Ramos (cell line): ENCODE data around the gene SOX13.

ENCODE experiments used
- in situ Hi-C: fragments of 300-500 bp; cut with MboI; formaldehyde crosslinking; loops from one replicate; pipeline ENCODE4 v1.14.3; 2022; ENCODE audit warnings: low sequenced_read_pairs; ENCODE audit not compliant: unreplicated experiment

Gene SOX13

DNA sequence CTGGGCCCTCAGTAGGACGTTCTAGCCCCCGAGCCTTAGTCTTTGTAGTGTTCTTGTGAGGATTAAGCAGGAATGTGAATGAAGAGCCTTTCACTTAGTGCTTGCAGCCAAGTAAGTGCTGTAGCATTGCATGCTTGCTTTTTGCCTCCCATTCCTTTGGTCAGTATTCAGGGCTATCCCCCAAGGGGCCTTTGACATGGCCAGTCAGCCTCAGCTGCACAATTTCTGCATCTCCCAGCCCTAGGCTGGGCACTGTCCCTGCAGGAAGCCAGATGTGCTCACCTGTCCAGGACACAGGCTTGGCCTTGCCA, 30.5 kb downstream of the SOX13 start:
- in situ Hi-C loops: no loop called here

DNA sequence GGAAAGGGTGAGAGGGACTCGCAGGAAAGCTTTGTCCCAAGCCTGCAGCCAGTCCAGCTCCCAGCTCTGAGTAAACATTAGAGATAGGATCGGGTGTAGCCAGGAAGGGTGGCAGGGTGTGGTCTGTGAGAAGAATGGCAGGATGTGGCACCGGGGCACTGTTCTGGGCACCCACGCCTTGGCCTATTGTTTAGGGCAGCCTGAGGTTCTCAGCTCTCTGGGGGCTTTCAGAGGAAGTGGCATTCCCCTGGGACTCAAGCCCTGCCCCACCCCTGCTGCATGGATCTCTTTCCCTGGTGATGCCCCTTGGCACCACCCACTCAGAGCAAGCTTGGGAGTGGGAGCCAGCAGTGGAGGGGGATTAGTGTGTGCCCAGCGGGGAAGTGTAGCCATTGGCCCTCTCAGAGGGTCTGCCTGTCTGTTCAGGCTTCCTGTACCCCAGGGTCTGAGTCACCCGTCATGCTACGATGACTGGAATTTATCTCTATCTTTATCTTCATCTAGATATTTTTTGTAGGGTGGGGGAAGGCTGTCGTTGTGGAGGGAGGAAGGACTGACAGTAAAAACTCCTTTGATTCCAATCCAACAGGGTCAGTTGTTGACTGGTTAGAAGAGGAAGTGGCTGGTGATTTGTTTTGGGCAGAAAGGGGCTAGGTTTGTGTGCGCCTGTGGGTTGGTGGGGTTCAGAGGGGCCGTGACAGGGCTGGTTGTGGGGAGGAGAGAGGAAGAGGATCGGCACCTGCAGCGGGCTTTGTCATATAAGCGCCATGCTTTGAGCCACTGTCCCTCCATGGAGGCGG, 31.6 kb downstream of the SOX13 start:
- in situ Hi-C loops: no loop called here

DNA sequence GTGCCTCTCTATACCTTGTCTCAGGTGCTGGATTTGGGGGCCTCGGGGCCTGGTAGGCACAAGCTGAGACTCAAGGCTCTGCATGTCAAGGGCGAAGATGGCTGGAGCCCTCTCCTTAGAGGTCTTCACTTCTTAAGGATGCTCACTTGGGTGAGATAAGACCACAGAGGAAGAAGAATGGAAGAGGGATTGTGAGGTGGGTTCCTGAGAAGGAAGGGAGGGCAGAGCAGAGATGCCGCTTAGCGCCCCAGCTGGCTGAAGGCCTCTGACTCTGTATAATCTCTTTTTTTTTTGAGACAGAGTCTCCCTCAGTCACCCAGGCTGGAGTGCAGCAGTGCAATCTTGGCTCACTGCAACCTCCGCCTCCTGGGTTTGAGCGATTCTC, 32.2 kb downstream of the SOX13 start:
- in situ Hi-C loops: no loop called here

DNA sequence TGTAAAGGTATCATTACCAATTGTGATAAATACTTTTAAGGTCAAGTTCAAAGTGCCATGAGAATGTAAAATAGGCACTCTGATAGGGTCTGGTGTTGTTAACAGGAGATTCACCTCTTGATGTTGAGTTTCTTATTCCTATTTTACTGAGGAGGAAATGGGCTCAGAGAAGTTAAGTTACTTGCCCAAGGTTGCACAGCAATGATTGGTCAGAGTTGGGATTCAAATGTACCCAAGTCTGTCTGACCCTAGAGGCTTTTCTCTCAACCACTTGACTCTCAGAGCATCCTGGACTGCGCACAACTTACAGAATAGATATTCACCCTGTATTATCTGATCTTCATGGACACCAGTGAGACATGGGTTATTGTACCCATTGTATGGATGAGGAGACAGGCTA, 33.9 kb downstream of the SOX13 start:
- in situ Hi-C loops: no loop called here

DNA sequence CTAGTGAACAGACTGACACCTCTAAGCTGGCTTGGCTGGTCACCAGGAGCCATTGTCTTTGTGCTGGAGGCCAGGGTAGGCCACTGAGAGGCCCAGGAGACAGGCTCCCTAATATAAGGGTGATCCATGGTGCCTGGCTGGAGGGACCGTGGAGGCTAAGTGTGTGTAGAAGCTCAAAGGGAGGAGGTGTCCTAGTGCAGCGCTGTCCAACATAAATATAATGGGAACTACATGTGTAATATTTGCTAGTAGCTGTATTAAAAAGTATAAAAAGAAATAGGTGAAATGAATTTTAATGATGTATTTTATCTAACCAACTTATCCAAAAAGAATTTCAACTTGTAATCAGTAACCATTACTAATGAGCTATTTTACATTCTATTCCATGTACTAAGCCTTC, 35.0 kb downstream of the SOX13 start:
- in situ Hi-C loops: no loop called here

DNA sequence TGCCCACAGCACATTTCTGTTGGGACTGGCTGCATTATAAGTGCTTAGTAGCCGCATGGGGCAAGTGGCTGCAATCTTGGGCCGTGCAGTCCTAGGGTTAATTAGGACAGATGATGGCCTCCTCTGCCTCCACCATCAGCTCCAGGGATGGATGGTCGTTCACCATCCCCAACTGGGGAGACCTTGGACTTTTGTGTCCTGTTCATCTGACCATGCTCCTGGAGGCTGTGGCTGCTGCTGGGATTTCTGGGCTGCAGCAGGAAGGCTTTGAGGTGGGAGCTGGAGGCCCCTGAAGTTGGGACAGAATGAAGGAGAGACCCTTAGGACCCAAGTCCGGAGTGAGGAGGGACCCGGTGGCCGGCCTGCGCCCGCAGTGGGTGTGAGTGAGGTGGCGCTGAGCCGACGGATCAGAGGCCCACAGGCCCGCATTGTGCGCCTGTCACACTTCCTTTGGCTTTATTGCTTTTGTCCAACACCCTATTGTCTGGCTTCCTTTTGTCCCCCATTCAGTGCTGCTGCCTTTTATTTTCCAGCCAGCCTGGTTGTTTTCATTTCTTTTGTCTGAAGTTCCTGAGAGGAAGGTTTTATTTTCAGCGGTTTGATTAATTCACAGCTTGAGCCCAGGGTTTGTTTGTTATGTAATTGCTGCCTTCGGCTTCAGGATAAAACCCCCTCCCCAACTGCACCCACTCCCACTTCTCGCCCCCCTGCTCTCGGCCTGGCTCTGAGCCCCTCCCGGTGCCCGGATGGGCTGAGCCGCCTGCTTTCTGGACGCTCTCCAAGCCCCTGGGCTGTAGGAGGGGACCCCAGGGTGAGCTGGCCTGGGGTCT, 35.6 kb downstream of the SOX13 start:
- in situ Hi-C loops: no loop called here

DNA sequence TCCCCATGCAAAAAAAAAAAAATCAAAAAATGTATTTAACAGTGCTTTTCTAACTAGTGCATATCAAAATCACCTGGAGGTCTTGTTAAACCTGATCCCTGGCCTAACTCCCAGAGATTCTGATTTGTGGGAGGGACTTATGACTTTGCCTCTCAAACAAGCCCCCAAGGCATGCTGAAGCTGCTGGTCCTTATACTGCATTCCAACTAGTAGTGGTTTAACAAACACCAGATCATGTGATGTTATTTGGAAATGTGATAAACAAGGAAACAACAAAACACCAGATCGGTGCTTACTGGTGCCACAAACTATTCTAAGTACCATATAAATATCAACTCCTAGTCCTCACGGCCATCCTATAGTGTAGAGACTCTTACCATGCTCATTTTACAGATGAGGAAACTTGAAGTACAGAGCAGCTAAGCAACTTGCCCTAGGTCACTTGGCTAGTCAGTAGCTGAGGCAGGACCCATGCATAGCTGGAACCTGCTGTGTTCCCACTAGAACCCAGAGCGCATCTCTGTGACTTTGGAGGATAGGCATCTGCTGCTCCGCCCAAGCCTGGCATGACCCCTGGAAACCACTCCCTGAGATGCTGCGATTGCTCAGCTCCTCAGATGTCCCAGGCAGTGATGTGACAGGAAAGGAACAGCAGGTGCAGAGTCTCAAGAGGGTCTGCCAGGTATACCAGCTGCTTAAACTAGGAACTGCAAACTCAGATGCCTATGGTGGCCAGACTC, 38.1 kb downstream of the SOX13 start:
- in situ Hi-C loops: no loop called here

DNA sequence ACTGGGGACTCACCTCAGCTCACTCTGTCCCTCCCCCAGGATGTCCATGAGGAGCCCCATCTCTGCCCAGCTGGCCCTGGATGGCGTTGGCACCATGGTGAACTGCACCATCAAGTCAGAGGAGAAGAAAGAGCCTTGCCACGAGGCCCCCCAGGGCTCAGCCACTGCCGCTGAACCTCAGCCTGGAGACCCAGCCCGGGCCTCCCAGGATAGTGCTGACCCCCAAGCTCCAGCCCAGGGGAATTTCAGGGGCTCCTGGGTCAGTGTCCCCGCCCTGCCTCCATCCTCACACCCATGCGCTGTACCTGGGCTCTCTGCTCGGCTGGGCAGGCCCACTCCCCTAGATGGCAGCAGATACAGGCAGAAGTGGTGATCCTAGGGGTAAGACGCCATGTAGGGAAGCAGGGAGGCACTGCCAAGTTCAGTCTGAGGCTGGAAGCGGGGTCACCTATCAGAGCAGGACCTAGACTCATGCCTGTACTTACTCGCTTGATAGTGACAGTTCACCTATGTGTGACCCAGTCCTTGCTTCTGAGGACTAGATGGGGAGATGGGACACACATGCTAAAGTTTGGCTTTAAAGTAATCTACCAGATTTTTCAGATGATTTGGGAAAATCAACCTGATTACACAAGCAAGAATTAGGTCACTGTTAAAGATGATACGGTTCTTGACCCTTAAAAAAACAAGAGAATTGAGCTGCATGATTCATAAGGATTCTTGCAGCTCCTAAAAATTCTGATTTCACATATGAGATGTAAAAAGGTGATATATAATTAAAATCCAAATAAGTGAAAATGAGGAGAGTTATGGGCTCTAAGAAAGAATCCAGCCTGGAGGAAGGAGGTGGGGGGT, 40.2 kb downstream of the SOX13 start:
- in situ Hi-C loops: no loop called here

DNA sequence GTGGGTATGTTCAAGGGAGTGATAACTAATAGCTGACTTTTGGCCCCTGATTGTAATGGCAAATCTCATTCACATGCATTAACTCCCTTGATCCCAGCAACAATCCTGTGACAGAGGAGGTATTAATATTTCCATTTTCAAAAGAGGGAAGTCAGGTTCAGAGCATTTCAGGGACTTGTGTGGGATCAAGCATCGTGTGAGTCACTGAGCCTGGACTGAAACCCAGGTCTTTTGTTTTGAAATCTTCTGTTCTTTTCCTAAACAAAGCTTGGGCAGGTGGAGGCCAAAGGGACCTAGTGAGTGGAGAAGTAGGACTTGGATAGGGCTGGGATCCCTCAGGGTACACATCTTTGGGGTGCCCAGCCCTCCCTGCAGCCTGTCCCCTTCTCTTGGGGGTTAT, 41.0 kb downstream of the SOX13 start:
- in situ Hi-C loops: no loop called here

DNA sequence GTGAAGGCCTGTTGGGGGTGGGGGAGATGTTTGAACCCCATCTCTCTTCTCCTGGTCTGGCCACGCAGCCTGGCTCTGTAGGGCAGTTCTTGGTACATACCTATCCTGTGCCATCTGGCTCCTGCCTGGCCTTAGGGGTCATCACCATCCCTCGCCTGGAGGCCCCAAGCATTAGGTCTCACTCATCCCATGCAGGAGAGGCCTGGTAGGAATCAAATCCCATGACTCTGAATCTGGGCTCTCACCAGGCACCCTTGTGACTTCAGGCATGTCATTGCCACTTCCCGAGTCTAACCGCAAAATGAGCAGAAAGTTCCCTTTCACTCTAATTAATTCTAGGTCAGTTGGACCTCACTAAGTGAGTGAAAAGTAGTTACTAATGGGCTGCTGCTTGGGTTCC, 41.7 kb downstream of the SOX13 start:
- in situ Hi-C loops: no loop called here

DNA sequence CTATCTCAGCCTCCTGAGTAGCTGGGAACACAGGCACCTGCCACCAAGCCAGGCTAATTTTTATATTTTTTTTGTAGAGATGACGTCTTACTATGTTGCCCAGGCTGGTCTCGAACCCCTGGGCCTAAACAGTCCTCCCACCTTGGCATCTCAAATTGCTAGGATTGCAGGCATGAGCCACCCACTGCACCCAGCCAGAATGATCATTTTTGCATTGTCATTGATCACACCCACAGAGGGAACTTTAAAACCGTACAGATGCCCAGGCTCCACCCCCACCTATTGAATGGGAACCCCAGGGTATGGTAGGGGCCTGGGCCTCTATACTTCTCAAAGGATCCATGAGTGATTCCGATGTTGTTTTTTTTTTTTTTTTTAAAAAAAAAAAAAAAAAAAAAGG, 42.2 kb downstream of the SOX13 start:
- in situ Hi-C loops: no loop called here

DNA sequence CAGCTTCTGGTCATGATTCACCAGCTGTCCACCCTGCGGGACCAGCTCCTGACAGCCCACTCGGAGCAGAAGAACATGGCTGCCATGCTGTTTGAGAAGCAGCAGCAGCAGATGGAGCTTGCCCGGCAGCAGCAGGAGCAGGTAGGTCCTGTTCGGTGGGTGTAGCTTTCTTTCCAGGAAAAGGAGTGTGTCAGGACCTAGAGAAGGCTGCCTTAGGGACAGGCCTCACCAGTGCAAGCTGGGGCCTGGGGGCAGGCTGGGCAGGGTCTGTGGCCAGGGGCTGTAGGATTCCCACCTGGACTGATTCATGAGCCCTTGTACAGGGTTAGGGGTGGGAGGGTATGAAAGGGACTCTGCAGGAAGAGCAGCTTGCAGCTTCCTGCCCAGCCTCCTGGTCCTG, 43.6 kb downstream of the SOX13 start:
- in situ Hi-C loops: no loop called here

DNA sequence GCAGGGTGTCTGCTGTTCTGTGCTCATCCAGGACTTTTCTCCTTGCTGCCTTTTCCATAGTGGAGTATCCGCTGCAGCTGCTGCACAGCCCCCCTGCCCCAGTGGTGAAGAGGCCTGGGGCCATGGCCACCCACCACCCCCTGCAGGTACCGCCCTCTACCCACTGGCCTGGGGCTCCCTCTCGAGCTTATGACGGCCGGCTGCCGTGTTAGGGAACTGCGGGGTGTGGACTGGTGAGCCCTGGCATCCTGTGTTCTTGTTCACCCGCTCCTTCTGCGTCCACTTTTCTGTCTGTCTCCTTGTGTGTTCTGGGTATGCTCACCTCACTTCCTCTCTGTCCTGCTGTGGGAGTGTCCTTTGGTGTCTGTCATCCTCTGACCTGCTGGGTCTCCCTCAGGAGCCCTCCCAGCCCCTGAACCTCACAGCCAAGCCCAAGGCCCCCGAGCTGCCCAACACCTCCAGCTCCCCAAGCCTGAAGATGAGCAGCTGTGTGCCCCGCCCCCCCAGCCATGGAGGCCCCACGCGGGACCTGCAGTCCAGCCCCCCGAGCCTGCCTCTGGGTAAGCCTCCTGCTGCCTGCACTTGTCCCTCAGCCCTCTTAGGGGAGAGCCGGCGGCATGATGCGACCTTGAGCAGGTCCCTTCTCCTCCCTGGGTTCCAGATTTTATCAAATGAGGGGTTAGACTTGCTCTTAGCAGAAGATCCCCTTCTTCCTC, 49.1 kb downstream of the SOX13 start:
- in situ Hi-C loops: no loop called here

DNA sequence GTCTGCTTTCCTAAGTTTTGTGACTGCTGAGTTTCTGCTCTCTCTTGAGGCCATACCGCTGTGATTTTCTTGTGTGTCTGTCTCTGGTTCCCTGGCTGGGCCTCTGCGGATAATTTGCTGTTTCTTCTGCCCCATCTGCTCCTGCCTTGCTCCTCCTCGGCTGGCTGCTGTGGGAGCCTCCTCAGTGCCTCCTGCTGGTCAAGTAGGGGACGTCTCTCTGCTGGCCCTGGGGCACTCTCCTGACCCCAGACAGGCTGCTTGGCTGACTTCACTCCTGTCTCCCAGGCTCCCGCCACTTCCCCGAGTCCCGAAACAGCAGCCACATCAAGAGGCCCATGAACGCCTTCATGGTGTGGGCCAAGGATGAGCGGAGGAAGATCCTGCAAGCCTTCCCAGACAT, 50.5 kb downstream of the SOX13 start:
- in situ Hi-C loops: no loop called here

DNA sequence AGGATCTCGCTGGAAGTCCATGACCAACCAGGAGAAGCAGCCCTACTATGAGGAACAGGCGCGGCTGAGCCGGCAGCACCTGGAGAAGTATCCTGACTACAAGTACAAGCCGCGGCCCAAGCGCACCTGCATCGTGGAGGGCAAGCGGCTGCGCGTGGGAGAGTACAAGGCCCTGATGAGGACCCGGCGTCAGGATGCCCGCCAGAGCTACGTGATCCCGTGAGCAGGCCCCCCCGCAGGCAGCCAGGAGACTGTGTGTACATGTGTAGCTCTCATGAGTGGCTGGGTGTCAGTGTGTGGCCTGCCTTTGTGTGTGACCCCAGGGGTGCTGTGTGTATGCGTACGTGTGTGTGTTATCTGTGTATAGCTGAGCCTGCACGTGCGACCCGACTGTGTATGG, 51.7 kb downstream of the SOX13 start:
- in situ Hi-C loops: loop anchor here (5.0 to 25.0 kb wide), 2 partner anchors 262 to 862 kb away; partner anchors contain the start of gene SNRPE

DNA sequence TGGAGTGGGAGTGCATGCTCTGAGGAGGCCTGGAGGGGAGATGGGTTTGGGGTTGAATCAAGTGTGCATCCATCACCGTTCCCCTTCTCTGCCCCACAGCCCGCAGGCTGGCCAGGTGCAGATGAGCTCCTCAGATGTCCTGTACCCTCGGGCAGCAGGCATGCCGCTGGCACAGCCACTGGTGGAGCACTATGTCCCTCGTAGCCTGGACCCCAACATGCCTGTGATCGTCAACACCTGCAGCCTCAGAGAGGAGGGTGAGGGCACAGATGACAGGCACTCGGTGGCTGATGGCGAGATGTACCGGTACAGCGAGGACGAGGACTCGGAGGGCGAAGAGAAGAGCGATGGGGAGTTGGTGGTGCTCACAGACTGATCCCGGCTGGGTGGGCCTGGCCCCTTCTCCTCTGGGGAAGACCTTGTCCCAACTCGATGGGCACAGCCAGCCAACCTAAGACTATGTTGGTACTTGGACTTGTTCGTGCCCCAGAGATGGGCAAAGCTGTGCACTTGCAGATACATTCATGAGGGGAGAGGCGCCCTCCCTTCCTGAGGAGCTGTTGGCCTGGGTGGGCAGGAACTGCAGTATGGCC, 52.9 kb downstream of the SOX13 start:
- in situ Hi-C loops: loop anchor here (5.0 to 25.0 kb wide), 2 partner anchors 264 to 864 kb away; partner anchors contain the start of gene SNRPE

DNA sequence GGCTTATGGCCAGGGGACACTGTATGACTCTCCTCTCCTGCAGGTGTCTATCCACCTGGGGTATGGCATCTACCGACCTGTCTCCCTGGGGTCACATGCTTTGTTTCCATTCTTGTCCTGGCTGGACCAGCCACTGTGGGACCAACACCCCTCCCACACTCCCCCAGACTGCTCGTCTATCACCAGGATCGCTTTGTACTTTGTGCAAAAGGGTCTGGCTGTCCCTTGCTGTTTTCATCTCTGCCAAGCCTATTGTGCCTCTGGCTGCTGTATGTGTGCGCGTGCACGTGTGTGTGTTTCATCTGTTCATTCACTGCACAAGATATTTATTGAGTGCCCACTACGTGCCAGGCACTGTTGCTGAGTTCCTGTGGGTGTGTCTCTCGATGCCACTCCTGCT, 53.5 kb downstream of the SOX13 start:
- in situ Hi-C loops: loop anchor here (5.0 to 25.0 kb wide), 2 partner anchors 264 to 864 kb away; partner anchors contain the start of gene SNRPE

DNA sequence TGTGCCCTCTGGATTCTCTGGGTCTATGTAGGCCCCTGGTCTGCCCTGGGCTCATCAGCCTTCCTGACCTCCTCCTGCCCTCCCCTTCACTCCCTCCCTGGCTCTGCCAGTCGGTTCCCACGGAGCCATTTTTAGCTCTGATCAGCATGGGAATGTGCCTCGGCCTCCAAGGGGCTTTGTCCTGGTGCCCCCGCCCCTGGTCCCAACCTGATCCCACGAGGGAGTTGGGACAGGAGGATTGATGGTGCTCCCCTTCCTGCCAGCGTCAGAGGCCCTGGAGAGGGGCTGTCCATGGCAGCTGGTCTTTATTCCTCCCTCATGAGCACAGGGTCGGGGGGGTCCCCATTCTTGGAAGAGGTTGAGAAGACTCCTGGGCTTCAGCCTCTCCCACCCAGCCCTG, 54.0 kb downstream of the SOX13 start:
- in situ Hi-C loops: loop anchor here (5.0 to 25.0 kb wide), 2 partner anchors 265 to 865 kb away; partner anchors contain the start of gene SNRPE
